Measurements from ENCODE around the gene MCM3.

The MCM3 gene

DNA sequence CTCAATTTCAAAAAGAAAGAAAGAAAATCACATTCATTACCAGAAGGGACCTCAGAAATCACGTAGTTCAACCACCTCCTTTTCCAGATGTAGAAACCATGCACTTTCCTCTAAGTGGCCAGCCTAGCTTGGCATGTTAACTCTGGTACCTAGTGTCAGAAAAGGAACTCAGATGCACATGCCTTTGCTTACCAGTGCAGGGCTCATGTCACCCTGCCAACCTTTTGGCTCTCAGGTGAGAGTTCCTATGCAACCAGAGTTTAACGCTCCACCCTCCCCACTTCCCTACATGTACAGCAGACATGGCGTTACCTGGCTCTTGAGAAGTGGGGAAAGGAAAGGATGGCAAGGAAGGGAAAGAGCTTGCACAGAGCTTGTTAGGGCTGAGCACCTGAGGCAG is 23.9 kb downstream of the MCM3 start:
- TF ChIP-seq CTCF (conservative IDR thresholded peaks at IDR 0.05; ENCODE audit: low read length) (no peak), EZH2phosphoT487 (IDR thresholded peaks at IDR 0.05; ENCODE audit: borderline replicate concordance) (no peak)
- Histone ChIP-seq H3K9me2 (replicated peaks; ENCODE audit: low read depth, low read length) (no peaks in the 10 kb centered on the region), H3K79me2 (ENCODE audit: insufficient read depth, low read length) (no peaks in the 10 kb centered on the region), H2AFZ (ENCODE audit: low read length) (no peak overlapping the region), H3K36me3 (ENCODE audit: insufficient read depth, low read length) (peaks cover 39% of the 10 kb centered on the region; the same call in 1 of the 2 replicates), H3K9me3 (ENCODE audit: insufficient read depth, low read depth, low read length) (no peaks in the 10 kb centered on the region), H3K9ac (ENCODE audit: low read depth, low read length, poor library complexity, severe bottlenecking) (no peak overlapping the region), H3K27me3 (ENCODE audit: insufficient read depth, low read length, poor library complexity, severe bottlenecking) (no peaks in the 10 kb centered on the region), H3F3A (ENCODE audit: low read depth) (0 out of 2 replicates have a peak, but pooled peaks cover 1% of the 10 kb centered on the region), H3K4me1 (ENCODE audit: insufficient read depth, low read length, poor library complexity, severe bottlenecking) (no peaks in the 10 kb centered on the region), H3K4me2 (ENCODE audit: low read depth, low read length, poor library complexity, severe bottlenecking) (no peak overlapping the region), H4K20me1 (ENCODE audit: insufficient read depth, low read length, poor library complexity, severe bottlenecking) (no peaks in the 10 kb centered on the region), H3K4me3 (ENCODE audit: low read length, poor library complexity, severe bottlenecking) (no peak overlapping the region)

- H3F3A ChIP-seq (ENCODE audit: low read depth), result no peaks in the 10 kb centered on the region
- no peak overlapping the region for H2AFZ ChIP-seq (ENCODE audit: low read length)
- H3K27me3 ChIP-seq (ENCODE audit: insufficient read depth, low read length, poor library complexity, severe bottlenecking), result no peaks in the 10 kb centered on the region
- H3K4me3 ChIP-seq (ENCODE audit: low read length, poor library complexity, severe bottlenecking), result no peak overlapping the region
- no peaks in the 10 kb centered on the region for H3K36me3 ChIP-seq (ENCODE audit: insufficient read depth, low read length)
- H3K9ac ChIP-seq (ENCODE audit: low read depth, low read length, poor library complexity, severe bottlenecking), result no peak overlapping the region
- no peaks in the 10 kb centered on the region for H3K79me2 ChIP-seq (ENCODE audit: insufficient read depth, low read length)
- H3K4me1 ChIP-seq (ENCODE audit: insufficient read depth, low read length, poor library complexity, severe bottlenecking), result peaks cover 4% of the 10 kb centered on the region
- TF ChIP-seq CTCF (conservative IDR thresholded peaks at IDR 0.05; ENCODE audit: low read length), result no peak
- H3K9me2 ChIP-seq (replicated peaks; ENCODE audit: low read depth, low read length), result no peaks in the 10 kb centered on the region
- H3K4me2 ChIP-seq (ENCODE audit: low read depth, low read length, poor library complexity, severe bottlenecking), result no peak overlapping the region
- no peaks in the 10 kb centered on the region for H3K9me3 ChIP-seq (ENCODE audit: insufficient read depth, low read depth, low read length)
- H4K20me1 ChIP-seq (ENCODE audit: insufficient read depth, low read length, poor library complexity, severe bottlenecking), result no peaks in the 10 kb centered on the region
These were observed 29.1 kb downstream of the MCM3 start for GRCh38 chr6:52255434-52255833.

DNA sequence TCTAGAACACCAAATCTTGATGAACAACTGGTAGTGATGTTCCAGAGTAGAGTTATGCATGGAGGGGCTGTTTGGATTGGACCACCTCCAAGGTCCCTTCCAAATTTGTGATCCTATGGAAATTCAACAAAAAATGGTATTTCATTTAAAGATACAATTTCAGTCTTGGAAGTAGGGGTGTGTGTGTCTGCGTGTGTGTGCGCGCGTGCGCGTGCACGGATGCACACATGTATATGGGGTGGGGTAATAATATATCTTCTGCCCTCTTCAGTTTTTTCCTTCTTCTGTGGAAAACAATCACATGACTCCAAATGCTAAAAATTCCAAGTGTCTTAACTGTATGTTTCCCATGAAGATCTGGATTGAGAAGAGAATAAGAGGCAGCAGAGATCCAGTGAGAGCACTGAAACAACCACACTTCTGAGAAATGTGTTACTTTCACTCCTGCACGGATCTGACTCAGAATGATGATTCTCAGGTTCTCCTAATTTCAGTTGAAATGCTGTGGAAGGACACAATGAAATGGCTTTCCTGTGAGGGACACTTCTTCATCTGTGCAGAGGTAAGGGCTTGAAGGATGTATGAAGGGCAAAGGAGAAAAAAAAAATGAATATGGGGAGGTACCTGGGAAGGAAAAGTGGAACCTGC is 29.7 kb downstream of the MCM3 start:
- no peak overlapping the region for H3K4me2 ChIP-seq (ENCODE audit: low read depth, low read length, poor library complexity, severe bottlenecking)

More for the DNA sequence above, 29.7 kb downstream of the MCM3 start:
- no peaks in the 10 kb centered on the region for H3F3A ChIP-seq (ENCODE audit: low read depth)
- no peaks in the 10 kb centered on the region for H3K9me2 ChIP-seq (replicated peaks; ENCODE audit: low read depth, low read length)
- no peaks in the 10 kb centered on the region for H3K79me2 ChIP-seq (ENCODE audit: insufficient read depth, low read length)
- no peak overlapping the region for H2AFZ ChIP-seq (ENCODE audit: low read length)
- no peaks in the 10 kb centered on the region for H4K20me1 ChIP-seq (ENCODE audit: insufficient read depth, low read length, poor library complexity, severe bottlenecking)
- no peaks in the 10 kb centered on the region for H3K27me3 ChIP-seq (ENCODE audit: insufficient read depth, low read length, poor library complexity, severe bottlenecking)
- TF ChIP-seq CTCF (conservative IDR thresholded peaks at IDR 0.05; ENCODE audit: low read length), result no peak
- no peak for TF ChIP-seq EZH2phosphoT487 (IDR thresholded peaks at IDR 0.05; ENCODE audit: borderline replicate concordance)
- no peak overlapping the region for H3K4me3 ChIP-seq (ENCODE audit: low read length, poor library complexity, severe bottlenecking)
- H3K9ac ChIP-seq (ENCODE audit: low read depth, low read length, poor library complexity, severe bottlenecking), result no peak overlapping the region
- H3K9me3 ChIP-seq (ENCODE audit: insufficient read depth, low read depth, low read length), result no peaks in the 10 kb centered on the region
- peaks cover 10% of the 10 kb centered on the region for H3K4me1 ChIP-seq (ENCODE audit: insufficient read depth, low read length, poor library complexity, severe bottlenecking)
- no peaks in the 10 kb centered on the region for H3K36me3 ChIP-seq (ENCODE audit: insufficient read depth, low read length)

Measured in Loucy (cell line).